Activated naive CD4-positive, alpha-beta T cell treated with anti-CD3 and anti-CD28 coated beads, Interleukin-2, amount 50 U/mL, for 24 hours (primary cell): ENCODE data around the gene NUPR2.
A peak's percentile ranks its signal among the peaks of the same experiment; 100 is the strongest.
"Not testable (repeated sequence)": the region's sequence is repeated elsewhere in the genome, so short reads cannot be mapped to it uniquely, and the experiment has no call there.

ENCODE experiments used
- H3K27ac Mint-ChIP-seq: one replicate; pipeline ENCODE4 v1.8.0; 2021; ENCODE audit warnings: mild to moderate bottlenecking, mixed read lengths
- H3K27me3 Mint-ChIP-seq: one replicate; pipeline ENCODE4 v1.8.0; 2021; ENCODE audit warnings: mixed read lengths
- H3K36me3 Mint-ChIP-seq: one replicate; pipeline ENCODE4 v1.8.0; 2021; ENCODE audit warnings: mixed read lengths
- H3K4me1 Mint-ChIP-seq: one replicate; pipeline ENCODE4 v1.8.0; 2021; ENCODE audit warnings: mixed read lengths
- H3K4me3 Mint-ChIP-seq: one replicate; pipeline ENCODE4 v1.8.0; 2021; ENCODE audit warnings: mild to moderate bottlenecking, mixed read lengths
- H3K9me3 Mint-ChIP-seq: one replicate; pipeline ENCODE4 v1.8.0; 2021; ENCODE audit warnings: mixed read lengths

The NUPR2 gene

DNA sequence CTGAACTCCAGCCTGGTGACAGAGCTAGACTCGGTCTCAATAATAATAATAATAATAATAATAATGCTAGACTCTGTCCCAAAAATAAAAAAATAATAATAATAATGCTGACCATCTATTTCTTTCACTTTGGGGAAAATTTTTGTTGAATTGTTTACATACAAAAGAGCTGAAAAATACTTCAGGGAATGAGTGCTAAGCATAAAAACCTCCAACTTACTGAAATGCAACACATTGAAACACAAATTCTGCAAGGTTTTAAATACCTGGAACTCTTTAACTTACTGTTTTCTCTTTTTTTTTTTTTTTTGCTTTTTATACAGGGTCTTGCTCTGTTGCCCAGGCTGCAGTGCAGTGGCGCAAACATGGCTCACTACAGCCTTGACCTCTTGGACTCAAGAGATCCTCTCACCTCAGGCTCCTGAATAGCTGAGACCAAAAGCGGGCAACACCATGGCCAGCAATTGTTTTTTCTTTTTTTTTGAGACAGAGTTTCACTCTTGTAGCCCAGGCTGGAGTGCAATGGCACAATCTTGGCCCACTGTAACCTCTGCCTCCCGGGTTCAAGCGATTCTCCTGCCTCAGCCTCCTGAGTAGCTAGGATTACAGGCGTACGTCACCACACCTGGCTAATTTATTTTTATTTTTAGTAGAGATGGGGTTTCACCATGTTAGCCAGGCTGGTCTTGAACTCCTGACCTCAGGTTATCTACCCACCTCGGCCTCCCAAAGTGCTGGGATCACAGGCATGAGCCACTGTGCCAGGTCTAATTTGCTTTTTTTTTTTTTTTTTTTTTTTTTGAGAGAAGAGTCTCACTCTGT lies 17.8 kb downstream of the NUPR2 start:
- H3K36me3 Mint-ChIP-seq, result not testable (repeated sequence)

DNA sequence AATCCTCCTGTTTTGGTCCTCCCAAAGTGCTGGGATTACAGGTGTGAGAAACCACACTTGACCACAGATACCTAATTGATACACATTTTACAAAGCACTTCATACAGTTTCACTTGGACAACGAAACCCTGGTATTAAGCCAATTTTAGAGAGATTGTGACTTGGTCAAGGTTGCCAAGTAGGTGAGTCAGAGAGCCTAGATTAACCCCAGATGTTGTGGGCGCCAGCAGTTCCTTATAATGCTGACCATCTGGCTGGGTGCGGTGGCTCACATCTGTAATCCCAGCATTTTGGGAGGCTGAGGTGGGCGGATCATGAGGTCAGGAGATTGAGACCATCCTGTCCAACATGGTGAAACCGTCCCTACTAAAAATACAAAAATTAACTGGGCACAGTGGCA lies 18.5 kb downstream of the NUPR2 start:
- Mint-ChIP-seq H3K27ac (peak overlapping the region; percentile 23), H3K27me3 (no peaks in the 10 kb centered on the region)

More for the DNA sequence above, 17.8 kb downstream of the NUPR2 start:
- not testable (repeated sequence) for H3K27ac Mint-ChIP-seq, H3K27me3 Mint-ChIP-seq, H3K9me3 Mint-ChIP-seq, H3K4me3 Mint-ChIP-seq, H3K4me1 Mint-ChIP-seq

DNA sequence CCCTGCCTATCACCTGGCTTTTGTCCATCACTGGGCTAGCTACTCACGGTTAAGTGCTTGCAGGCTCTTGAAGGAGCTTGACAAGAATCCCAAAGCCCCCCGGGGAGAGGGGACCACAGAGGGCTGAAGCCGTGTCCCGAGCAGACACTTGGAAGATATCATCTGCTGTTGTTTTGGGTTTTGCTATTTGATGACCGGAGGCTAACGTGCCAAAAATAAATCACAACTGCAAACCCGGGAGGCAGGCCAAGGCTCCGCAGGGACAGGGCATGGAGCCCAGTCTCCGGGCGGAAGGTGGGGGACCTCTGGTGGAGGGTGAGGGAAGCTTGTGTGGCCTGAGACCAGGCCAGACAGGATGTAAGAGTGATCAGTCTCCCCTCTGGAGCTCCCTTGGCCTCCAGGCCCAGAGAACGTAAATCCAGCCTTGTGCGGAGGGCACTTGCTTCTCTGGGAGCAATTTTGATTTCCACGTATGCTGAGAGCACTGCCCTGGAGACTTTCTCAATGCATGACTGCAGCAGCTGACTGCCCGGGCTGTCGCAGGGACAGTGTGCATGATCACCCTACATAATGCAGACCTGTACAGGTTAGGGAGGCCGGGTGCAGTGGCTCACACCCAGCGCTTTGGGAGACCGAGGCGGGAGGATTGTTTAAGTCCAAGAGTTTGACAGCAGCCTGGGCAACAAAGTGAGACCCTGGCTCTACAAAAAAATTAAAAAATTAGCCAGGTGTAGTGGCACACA lies 23.3 kb downstream of the NUPR2 start, which contains the start of gene PHKG1:
Gene PHKG1 (minus strand): TSS at position 164 of the 743 bp plus-strand sequence. CDS start 4,011 bp downstream, outside the sequence.
- Mint-ChIP-seq H3K4me3 (no peak within 1 kb of the TSS), H3K27ac (no peak within 1 kb of the TSS), H3K9me3 (no peaks in the 10 kb centered on the region), H3K27me3 (no peaks in the 10 kb centered on the region), H3K36me3 (peaks cover 4% of the 10 kb centered on the region), H3K4me1 (no peaks in the 10 kb centered on the region)

More for the DNA sequence above, 18.5 kb downstream of the NUPR2 start:
- Mint-ChIP-seq H3K36me3 (peaks cover 6% of the 10 kb centered on the region), H3K4me1 (peaks cover 5% of the 10 kb centered on the region), H3K4me3 (no peak overlapping the region), H3K9me3 (no peaks in the 10 kb centered on the region)

DNA sequence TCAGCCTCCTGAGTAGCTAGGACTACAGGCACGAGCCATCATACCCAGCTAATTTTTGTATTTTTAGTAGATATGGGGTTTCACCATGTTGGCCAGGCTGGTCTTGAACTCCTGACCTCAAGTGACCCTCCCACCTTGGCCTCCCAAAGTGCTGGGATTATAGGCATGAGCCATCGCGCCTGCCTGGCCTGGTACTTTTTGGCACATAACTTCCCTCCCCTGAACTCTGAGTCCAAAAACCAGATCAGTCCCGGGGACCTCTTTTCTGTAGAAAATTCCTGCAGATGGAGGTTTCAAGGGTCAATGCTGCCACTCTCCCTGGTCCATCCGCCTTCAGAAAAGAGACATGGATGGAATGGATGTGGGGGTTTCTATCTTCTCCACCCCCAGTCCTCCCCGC lies 23.8 kb downstream of the NUPR2 start:
- not testable (repeated sequence) for H3K4me3 Mint-ChIP-seq, H3K4me1 Mint-ChIP-seq, H3K36me3 Mint-ChIP-seq, H3K27ac Mint-ChIP-seq, H3K9me3 Mint-ChIP-seq, H3K27me3 Mint-ChIP-seq

DNA sequence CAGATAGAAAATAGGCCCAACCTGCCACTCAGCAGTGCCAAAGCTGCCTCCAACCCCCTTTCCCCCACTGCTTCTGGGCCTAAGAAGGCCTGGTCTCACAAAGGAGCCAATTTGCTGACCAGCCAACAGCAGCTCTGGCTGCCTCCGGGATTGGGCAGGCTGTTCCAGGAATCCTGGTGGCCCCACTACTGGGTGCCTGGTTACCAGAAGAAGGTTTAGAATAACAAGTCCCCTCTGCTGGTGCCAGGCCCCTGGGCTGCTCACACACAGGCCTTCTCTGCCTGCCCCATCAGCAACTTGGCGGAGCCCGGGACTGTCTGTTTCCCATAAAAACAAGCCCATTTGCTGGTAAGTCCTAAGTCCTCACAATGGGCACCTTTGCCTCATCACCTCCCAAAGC lies 24.6 kb downstream of the NUPR2 start:
- Mint-ChIP-seq H3K4me3 (no peak overlapping the region), H3K27me3 (no peaks in the 10 kb centered on the region), H3K4me1 (no peaks in the 10 kb centered on the region), H3K9me3 (no peaks in the 10 kb centered on the region), H3K36me3 (peaks cover 4% of the 10 kb centered on the region), H3K27ac (no peak overlapping the region)

DNA sequence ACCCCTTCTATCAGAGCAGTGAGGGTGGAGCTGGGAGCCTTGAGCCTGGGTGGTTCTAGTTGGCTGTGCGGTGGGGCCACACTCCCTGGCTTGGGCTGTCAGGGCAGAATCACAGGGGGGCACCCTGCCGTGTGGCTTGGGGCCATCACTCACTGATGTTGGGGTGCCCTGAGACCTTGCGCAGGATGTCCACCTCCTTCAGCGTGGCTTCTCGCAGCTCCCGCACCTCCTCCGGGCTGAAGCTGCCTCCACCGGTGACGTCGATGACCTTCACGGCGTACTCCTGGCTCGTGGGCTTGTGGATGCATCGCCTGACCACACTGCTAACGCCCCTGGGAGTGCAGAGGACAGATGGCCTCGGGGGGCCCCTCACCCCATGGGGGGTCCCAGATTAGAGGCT lies 28.8 kb downstream of the NUPR2 start:
- H3K36me3 Mint-ChIP-seq, result peaks cover 2% of the 10 kb centered on the region
- H3K27ac Mint-ChIP-seq, result no peak overlapping the region
- no peaks in the 10 kb centered on the region for H3K27me3 Mint-ChIP-seq
- H3K4me3 Mint-ChIP-seq, result no peak overlapping the region
- H3K9me3 Mint-ChIP-seq, result no peaks in the 10 kb centered on the region
- H3K4me1 Mint-ChIP-seq, result no peaks in the 10 kb centered on the region

DNA sequence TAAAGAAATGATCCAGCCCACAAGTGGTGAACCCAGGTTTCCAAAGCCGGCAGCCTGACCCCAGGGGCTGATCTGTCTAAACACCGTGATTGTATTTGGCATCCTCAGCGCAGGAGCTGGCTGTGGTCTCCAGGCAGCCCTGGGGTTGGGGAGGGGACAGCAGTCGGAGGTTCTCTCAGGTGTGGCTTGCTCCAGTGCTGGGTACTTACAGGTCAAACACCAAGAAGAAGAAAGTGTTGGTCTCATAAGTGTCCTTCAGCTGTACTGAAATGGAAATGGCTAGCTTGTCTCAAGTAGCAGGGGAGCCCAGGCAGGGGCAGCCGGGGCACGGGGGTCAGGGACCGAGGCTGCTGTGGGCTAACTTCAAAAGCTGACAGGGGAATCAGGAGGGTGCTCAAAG lies 29.5 kb downstream of the NUPR2 start:
- Mint-ChIP-seq H3K4me1 (no peaks in the 10 kb centered on the region), H3K9me3 (no peaks in the 10 kb centered on the region), H3K36me3 (peaks cover 2% of the 10 kb centered on the region), H3K27ac (no peak overlapping the region), H3K27me3 (no peaks in the 10 kb centered on the region), H3K4me3 (no peak overlapping the region)

DNA sequence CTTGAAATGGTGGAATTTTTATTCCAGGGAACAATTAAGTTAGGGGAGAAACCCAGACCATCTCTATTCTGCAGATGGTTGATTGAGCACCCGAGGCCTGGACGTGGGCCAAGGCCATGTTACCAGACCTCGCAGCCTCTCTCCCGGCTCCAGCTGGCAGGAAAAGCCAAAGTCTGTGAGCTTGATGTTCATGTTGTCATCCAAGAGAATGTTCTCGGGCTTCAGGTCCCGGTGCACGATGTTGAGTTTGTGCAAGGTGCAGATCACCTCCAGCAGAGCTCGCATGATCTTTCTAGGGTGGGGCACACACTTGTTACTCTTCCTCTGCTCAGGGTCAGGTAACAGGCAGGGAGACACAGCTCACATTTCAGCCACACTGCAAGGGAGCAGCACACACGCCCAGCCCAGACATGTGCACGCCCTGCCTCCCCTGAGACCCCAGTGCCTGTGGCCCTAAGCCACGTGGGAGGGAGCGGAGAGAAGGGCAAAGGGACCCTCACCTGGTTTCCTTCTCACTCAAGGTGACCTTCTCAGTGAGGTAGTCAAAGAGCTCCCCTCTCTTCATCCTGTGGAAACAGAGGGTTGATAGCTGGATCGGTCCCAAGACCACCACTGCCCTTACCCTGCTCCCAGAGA lies 32.9 kb downstream of the NUPR2 start:
- Mint-ChIP-seq H3K27ac (no peak overlapping the region), H3K9me3 (no peaks in the 10 kb centered on the region), H3K27me3 (no peaks in the 10 kb centered on the region)

DNA sequence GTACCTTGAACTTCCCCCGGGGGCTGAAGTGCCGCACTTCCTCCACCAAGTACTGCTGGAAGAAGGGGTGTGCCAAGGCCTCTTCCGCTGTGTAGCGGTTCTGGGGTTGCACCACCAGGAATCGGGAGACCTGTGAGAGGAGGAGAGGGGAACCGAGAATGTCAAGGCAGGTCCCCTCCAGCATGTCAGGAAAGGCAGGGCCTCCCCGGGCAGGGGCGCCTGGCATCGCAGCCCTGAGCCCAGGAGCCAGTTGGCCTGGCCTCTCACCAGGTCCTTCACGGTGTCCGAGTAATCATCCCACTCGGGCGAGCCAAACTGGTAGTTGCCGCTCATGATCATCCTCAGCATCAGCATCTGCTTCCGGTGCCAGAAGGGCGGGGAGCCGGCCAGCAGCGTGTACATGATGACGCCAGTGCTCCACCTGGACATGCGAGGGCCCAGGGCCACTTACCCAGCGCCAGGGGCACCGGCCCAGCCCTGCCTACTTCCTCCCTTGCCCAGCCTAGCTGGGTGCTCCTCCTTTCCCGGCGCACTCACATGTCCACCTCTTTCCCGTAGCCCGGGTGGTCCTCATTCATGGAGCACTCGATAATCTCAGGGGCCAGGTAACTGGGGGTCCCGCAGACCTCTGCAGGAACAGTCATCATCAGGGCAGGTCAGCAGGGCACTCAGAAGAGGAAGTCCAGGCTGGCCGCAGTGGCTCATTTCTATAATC lies 34.4 kb downstream of the NUPR2 start:
- no peaks in the 10 kb centered on the region for H3K4me1 Mint-ChIP-seq
- no peak overlapping the region for H3K4me3 Mint-ChIP-seq
- no peaks in the 10 kb centered on the region for H3K9me3 Mint-ChIP-seq
- no peaks in the 10 kb centered on the region for H3K36me3 Mint-ChIP-seq
- no peaks in the 10 kb centered on the region for H3K27me3 Mint-ChIP-seq
- H3K27ac Mint-ChIP-seq, result no peak overlapping the region

More for the DNA sequence above, 32.9 kb downstream of the NUPR2 start:
- H3K36me3 Mint-ChIP-seq, result no peaks in the 10 kb centered on the region
- H3K4me3 Mint-ChIP-seq, result no peak overlapping the region
- no peaks in the 10 kb centered on the region for H3K4me1 Mint-ChIP-seq

DNA sequence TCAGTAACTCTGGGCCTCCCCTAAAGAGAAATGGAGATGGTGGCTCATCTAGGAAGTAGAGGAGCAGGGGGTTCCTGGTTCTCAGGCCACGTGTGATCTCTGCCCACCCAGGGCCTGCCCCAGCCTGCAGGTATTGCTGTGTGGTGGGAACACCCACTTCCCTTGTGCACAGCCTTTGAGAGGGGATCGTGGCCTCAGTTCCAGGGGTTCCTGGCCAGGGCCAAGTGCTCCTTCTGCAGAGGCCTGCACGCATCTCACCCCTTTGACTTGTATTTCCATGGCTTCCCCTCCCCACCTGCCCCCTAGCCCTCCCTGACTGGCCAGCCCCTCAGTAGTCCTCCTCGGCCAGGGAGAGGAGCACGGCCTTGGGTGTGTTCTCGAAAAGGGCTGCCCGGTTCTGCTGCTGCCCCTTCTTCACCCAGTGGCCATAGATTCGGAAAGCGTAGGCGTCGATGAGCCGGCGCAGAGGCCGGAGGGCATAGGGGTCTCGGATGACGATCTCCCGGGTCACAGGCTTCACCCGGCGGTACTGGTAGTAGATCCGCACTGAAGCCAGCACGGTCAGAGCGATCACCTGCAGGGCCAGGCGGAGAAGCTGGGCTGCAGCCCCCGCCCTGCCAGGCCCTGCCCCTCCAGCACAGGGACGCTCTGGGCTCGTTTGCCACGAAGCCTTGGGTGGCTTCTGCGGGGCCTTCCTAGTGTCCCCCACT lies 35.3 kb downstream of the NUPR2 start:
- not testable (repeated sequence) for H3K4me3 Mint-ChIP-seq, H3K27ac Mint-ChIP-seq, H3K27me3 Mint-ChIP-seq, H3K9me3 Mint-ChIP-seq, H3K36me3 Mint-ChIP-seq, H3K4me1 Mint-ChIP-seq

DNA sequence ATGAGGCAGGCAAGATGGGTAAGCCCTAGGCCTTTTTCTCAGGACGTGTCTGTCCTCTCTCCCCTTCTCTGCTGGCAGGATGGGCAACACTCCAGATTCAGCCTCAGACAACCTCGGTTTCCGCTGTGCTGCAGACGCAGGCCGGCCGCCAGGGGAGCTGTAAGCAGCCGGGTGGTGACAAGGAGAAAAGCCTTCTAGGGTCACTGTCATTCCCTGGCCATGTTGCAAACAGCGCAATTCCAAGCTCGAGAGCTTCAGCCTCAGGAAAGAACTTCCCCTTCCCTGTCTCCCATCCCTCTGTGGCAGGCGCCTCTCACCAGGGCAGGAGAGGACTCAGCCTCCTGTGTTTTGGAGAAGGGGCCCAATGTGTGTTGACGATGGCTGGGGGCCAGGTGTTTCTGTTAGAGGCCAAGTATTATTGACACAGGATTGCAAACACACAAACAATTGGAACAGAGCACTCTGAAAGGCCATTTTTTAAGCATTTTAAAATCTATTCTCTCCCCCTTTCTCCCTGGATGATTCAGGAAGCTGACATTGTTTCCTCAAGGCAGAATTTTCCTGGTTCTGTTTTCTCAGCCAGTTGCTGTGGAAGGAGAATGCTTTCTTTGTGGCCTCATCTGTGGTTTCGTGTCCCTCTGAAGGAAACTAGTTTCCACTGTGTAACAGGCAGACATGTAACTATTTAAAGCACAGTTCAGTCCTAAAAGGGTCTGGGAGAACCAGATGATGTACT lies 36.6 kb downstream of the NUPR2 start:
- Mint-ChIP-seq H3K27ac (no peak overlapping the region), H3K36me3 (no peaks in the 10 kb centered on the region)

DNA sequence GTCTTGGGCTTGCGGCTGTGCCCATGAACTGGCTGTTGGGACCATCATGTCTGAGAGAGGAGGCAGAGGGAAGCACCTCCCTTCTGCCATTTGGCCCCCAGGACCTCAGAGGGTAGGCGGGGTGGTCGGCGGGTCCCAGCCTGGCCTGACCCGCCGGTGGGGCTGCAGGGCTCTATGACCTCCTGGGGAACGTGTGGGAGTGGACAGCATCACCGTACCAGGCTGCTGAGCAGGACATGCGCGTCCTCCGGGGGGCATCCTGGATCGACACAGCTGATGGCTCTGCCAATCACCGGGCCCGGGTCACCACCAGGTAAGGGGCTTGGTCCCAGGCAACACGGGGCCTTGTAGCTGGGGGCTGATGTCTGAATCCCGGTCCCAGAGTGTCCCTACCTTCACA lies 38.0 kb downstream of the NUPR2 start:
- Mint-ChIP-seq H3K27ac (no peak overlapping the region), H3K4me3 (no peak overlapping the region), H3K36me3 (peaks cover 3% of the 10 kb centered on the region)

More for the DNA sequence above, 36.6 kb downstream of the NUPR2 start:
- Mint-ChIP-seq H3K4me1 (no peaks in the 10 kb centered on the region), H3K9me3 (no peaks in the 10 kb centered on the region), H3K27me3 (no peaks in the 10 kb centered on the region), H3K4me3 (no peak overlapping the region)

DNA sequence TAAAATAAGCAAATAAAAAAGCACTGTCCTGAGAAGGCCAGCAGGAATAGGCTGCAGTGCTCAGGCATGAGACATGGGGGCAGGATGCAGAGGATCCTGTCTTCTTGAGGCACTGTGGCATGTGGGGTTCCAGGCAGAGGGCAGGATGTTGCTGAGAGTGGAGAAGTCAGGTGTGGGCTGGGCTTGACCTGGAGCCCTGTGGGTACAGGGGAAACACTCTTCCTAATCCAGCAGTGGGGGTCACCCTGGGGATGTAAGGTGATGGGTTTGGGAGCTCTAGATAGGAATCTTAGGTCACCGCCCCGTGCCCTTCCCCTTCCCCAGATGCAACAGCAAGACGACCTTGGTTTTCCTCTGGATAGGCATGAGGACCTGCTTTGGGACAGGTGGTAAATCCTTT lies 38.5 kb downstream of the NUPR2 start:
- Mint-ChIP-seq H3K36me3 (peaks cover 7% of the 10 kb centered on the region), H3K4me1 (peaks cover 5% of the 10 kb centered on the region), H3K27me3 (no peaks in the 10 kb centered on the region), H3K4me3 (no peak overlapping the region), H3K27ac (no peak overlapping the region), H3K9me3 (no peaks in the 10 kb centered on the region)

More for the DNA sequence above, 38.0 kb downstream of the NUPR2 start:
- H3K9me3 Mint-ChIP-seq, result no peaks in the 10 kb centered on the region
- H3K4me1 Mint-ChIP-seq, result peaks cover 5% of the 10 kb centered on the region
- no peaks in the 10 kb centered on the region for H3K27me3 Mint-ChIP-seq

DNA sequence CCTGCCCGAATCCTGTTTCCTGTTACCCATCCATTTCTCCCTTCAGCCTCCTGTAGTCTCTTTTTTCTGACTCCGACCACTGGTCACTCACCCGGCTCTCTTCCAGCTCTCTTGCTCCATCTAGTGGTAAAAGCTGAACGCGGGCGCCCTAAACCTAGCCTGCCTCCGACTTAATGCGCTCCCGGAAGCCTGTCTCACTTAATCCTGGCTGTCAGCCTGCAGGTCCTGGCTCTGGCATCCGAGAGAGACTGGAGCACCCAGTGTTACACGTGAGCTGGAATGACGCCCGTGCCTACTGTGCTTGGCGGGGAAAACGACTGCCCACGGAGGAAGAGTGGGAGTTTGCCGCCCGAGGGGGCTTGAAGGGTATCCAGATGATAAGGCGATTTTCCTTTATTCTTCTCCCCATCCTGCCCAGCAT lies 41.8 kb downstream of the NUPR2 start:
- no peak overlapping the region for H3K4me3 Mint-ChIP-seq
- peaks cover 10% of the 10 kb centered on the region for H3K36me3 Mint-ChIP-seq
- H3K4me1 Mint-ChIP-seq, result peaks cover 5% of the 10 kb centered on the region
- H3K9me3 Mint-ChIP-seq, result no peaks in the 10 kb centered on the region
- H3K27me3 Mint-ChIP-seq, result no peaks in the 10 kb centered on the region
- H3K27ac Mint-ChIP-seq, result peak overlapping the region; percentile 56
